Activated effector memory CD4-positive, alpha-beta T cell treated with anti-CD3 and anti-CD28 coated beads, Interleukin-2, amount 50 U/mL, for 16 hours (primary cell): ENCODE data around the gene TENT5A.
"Not testable (repeated sequence)": the region's sequence is repeated elsewhere in the genome, so short reads cannot be mapped to it uniquely, and the experiment has no call there.

Experiments used
- DNase-seq: peaks from one replicate; pipeline ENCODE4 v3.0.0-alpha.2; 2020

Gene TENT5A

DNA sequence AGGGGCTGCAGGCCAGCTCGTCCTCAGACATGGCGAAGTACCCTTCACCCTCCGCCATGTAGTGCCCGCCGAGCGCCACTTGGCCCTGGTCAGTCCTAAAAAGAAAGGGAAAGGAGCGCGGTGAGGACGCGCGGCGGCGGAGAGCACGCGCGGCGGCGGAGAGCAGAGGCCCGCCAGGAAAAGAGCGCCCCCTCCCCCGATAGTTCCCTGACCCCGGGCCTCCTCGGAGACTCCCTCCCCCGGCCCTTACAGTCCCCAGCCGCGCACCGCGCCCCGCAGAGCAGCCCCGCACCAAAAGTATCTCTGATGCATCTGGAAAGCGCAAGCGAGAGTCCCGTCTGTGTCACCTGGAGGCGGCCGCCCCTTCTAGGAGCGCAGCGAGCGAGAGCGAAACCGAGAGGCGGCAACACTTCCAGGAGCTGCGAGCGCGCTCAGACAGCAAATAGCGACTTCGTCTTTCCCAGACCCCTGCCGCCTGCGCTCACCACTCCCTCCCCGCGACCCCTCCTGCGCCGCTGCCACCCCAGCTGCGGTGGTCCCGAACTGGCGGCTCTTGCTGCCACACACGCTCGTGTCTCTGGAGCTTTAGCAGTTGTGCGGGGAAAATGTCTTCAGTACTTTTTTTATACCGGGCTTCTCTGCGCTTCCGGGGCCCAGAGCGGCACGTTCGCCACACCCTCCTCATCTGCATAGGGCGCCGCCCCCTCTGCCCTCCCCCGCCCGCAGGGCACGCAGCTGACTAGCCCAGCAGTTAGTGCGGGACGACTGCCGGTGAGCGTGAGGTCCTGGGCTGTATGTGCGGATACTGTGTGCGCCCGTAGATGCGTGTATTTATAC is at the start of gene TENT5A:
Gene TENT5A, minus strand, starts transcription at position 598 of the 837 bp plus-strand sequence. Its CDS starts 540 bp downstream, at position 58.
- DNase-seq = peak; percentile 93

DNA sequence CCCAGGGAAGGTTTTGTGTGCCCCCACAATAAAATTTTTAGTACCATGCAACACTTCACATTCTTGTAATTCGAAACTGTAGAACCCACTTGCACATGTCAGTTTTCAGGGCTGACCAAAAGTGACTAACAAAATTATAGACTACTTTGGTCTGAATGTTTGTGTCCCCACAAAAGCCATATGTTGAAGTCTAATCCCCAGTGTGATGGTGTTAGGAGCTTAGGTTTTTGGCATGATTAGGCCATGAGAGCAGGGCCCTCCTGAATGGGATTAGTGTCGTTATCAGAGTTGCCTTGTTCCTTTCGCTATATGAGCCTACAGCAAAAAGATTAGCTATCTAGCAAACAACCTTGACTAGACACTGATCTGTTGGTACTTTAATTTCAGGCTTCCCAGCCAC is 49.0 kb upstream of the TENT5A start:
- no peak for DNase-seq

DNA sequence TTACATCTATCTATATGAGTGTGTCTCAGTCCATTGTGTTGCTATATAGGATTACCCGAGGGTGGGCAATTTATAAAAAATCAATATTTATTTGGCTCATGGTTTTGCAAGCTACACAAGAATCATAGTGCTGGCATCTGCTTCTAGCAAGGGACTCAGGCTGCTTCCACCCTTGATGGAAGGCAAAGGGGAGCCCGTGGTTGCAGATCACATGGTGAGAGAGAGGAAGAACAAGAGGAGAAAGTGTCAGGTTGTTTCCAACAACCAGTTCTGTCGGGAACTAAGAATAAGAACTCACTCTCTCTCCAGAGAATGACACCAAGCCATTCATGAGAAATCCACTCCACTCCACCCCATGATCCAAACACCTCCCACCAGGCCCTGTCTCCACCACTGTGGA is 48.2 kb upstream of the TENT5A start:
- no peak for DNase-seq

DNA sequence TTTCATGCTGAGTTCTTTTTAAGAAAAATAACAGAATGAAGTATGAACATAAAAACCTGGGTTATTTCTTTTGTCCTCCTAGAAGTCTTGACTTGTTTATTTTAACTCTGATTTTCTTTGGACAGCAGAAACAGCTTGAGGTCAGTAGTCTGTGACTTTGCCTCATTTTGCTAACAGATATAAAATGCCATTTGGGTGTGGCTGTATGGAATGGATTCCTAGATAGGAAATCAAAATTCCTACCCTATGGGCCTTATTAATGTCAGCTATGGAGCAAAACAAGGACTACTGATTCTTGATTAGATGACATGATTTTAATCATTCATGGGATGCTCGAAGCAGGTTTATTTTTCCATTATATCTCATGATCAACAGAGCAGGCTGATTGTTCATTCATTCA is 46.8 kb upstream of the TENT5A start:
- DNase-seq = no peak

DNA sequence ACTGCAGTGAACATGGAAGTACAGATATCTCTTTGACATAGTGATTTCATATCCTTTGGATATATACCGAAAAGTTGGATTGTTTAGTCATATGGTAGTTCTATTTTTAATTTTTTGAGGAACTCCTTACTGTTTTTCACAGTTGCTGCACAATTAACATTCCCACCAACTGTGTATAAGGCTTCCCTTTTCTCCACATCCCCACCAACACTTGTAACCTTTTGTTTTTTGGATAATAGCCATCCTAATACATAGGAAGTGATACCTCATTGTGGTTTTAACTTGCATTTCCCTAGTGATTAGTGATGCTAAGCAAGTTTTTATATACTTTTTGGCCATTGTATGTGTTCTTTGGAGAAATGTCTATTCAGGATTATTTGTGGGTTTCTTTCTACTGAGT is 45.1 kb upstream of the TENT5A start:
- no peak for DNase-seq

DNA sequence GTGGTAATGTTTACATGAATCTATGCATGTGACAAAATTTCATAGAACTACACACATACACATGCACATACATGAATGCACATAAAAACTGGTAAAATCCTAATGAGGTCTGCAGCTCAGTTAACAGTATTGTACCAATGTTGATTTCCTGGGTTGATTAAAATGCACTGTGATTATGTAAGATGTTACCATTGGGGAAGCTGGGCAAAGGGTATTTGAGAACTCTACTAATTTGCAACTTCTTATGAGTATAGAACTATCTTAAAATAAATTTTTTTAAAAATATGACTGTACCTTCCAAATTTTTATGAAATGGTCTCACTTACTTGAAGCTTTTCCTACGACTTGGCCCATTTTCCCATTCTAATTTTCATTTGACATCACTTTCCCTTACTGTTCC is 43.4 kb upstream of the TENT5A start:
- no peak for DNase-seq

DNA sequence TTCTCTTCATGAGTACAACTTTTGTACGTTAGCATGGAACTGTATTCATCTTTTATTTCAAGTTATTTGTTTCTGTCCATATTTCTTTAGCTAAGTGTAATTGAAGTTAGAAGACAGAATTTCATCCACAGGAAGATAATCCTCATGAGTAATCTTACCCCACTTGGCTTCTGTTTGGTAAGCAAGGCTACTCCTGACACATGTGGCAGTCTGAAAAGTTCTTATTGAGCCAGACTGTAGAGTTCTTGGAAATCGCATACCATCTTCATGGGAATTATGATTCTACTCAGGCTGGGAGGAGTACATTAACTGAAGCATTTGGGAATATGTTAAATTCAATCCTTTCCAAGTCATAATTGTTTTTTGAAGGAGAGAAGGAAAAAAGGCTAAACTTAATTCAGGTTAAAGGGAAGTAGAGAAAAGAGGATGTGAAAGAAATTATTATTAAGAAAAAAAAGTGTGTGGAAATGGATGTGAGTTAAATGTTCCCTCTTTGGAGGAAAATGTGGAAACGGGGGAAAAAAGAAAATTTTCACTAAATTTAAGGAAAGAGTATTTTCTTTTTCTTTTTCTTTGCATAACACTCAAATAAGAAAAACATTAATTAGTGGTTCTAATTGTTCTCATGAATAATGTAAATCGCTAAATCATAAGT is 41.5 kb upstream of the TENT5A start:
- DNase-seq = no peak

DNA sequence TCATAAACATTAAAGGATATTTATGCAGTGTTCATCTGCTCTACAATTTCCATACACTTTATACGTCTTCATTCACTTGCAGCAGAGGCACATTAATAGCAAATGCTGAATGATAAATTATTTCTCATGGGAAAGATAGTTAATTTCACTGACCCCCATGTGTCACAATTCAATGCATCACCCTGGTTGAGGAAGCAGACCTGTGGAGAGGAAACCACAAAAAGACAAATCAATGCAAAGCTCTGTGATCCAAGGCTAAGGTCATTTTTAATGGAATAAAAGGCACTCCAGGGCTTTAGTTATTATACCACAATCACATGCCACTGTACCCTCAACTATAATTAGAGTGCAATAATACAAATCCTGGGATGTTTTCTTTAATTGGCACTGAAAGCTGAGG is 40.3 kb upstream of the TENT5A start:
- no peak for DNase-seq

DNA sequence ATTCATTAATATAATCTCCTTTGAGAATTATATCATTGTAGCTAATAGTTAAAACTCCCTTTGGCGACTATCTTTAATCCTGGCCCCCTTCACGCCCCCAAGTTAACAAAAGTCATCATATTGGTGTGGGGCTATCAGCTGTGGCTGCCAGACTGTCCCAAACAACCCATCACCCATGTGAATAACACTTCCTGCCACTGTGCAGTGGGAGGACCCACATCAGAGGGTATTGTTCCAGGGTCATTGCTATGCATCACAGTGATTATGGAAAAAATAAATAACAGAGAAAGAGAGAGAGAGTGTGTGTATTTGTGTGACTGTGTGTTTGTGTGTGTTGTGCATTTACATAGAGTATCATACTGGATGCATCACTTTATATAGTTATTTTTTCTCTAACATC is 39.3 kb upstream of the TENT5A start:
- DNase-seq = no peak

DNA sequence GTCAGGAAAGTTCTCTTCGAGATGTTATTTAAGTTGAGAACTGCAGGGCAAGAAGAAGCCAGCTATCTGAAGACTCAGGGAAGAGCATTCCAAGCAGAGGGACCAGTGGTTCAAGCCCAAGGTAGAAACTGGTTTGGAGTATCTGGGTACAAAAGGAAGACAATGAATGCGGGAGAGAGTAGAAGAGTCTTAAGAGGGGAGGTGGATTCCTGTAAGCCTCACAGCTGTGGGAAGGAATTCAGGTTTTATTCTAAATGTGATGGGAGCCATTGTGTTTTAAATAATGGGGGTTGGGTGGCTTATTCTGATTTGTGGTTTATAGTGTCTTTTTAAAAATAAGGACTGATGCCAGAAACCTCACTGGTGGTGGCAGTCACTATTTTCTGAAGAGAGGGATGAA is 37.6 kb upstream of the TENT5A start:
- DNase-seq = no peak

DNA sequence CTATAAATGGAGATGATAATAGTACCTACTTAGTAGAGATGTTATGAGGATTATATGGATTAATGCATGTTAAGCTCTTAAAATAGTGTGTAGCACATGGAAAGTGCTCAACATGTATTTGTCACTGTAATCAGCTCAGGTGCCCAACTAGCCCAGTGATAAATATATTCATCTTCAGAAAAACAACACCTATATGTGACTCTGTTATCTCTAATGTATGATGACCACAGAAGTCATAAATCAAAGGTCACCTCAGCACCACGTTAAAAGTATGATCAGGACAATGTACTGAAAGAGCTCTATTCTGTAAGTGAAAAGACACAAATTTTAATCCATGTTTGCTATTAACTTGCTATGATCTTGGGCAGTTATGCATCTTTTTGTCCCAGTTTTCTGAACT is 36.8 kb upstream of the TENT5A start:
- DNase-seq = no peak

DNA sequence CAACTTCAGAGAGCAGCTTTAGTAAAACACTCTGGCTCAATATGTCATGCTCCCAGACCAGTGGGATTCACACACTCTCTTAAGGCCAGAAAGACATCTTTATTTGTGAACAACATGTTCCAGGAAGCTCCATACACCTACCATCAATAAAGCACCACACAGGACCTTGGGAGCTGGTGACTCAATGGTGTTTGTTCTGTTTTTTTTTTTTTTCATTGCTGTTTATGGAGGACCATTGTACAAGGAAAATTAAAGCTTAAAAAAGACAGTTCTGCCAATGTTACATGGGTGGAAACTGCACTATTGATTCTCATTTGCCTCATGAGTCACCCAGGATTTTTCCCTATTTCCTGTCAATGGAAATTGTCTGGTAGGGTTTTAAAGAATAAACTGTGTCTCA is 36.3 kb upstream of the TENT5A start:
- no peak for DNase-seq

DNA sequence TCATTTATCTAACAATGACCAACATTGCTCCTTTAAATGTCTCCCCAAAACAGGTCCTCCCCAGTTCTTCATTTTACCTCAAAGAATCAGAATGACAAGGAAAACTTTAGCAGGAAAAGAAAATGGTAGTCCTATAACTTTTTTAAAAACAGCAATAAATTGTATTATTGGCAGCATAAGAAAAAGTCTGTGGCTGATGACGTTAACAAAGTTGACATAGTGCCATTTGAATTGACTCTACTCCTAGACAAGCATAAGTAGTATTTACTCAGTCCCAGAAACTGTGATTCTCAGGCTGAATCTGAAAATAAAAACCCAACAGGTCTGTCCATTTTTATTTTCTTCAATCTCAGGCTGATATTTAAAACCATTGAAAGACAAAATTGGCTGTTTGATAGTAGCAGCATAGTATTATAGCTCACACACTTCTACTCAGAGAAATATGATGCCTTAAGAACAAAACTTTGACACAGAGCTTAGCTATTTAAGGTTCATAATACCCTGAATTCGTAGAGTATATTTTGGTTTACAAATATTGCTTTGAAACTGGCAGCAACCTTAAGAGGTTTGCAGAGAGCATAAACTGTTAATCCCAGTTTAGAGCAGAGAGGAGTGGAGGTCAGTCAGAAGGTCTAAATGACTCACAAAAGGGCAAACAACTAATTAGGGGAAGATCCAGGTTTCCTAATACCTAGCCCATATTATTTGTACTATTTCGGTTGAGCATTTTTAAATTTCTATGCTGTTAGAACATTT is 35.0 kb upstream of the TENT5A start:
- DNase-seq = no peak

DNA sequence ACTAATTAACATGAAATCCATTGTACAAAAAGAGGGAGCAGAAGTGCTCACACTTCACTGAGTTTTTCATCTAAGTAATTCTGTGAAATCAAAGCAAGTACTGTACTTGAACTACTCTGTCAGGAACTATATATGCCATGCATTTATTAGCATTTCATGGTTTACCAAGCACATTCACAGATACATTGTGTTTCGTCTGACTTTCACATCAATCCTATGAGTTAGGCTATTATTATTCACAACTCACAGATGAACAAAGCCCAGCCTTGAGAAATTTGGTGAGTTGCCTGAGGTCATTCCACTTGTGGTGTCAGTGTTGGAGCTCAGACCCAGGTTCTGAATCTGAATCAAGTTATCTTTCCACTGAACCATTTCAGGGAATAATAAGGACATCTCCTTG is 33.7 kb upstream of the TENT5A start:
- DNase-seq = no peak

DNA sequence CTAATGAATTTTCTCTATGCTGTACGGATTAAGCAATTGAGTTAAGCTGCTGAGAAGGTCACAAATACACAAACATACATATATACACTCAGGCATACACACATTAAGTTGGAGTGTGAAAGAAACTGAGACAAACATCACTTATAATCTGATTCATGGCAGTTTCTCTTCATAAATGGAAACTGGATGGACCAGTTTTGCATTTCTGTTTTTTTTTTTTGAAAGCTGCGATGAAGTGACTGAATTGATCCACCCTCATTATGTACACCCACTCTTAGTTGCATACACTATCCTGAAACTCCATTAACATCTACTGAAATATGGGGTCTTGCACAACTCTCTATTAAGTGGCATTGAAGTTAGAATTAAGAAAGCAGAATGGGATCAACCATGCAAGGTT is 32.9 kb upstream of the TENT5A start:
- DNase-seq = no peak

DNA sequence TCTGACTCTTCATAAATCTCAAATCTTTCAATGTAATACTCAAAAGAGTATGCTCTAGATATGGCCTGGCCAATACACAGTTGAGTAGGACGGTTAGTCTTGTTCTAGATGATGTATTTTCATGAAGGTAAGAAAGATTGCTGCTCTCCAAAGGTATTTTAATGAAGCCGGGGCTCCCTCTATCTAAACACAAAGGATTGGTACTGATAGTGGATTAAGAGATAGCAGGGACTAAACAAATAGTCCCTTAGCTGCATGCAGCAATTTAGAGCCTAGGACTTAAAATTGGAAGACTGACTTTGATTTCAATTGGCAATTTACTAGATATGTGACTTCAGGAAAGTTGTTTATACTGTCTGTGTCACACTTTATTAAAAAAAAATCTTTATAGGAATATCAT is 31.4 kb upstream of the TENT5A start:
- DNase-seq = no peak

DNA sequence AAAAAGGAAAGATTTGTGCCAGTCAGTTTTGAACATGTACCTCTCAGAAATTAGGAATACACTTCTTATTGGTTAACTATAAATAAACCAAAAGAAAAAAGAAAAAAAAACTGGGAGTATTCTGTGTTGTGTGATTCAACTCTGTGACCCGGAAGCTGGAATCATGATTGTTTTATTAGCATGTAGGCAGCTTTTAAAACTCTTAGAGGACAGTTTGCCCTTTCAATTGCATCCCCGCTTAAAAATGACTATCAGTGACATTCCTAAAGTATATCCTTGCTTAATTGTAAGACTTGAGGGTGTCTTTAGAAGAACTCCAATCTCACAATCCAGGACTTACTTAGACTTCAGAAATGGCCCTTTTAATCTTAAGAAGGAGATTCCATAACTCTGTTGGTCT is 29.1 kb upstream of the TENT5A start:
- DNase-seq = no peak

DNA sequence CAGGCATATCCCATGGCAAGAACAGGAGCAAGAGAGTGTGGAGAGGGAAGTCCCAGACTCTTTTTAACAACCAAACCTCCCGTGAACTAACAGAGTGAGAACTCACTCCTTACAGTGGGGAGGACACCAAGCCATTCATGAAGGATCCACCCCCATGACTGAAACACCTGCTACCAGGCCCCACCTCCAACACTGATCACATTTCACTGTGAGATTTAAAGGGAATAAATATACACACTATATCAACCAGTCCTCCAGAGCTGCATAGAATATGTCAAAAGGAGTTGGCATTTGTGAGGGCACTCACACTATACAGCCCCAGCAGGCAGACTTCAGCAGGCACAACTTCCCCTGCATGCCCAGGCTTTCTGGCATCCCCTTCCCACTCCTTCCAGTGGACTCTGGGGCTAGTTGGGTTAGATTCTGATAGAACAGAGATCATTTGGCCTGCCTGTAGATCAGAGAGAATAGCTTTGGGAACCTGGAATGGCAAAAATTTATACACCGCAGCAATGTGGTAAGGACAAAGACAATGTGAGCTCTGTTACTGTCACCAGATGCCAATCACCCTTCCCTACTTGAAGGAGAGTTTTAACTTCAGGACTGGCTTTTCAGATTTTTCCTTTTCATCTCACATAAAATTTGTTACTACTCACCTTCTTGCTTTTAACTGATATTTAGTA is 25.2 kb upstream of the TENT5A start:
- DNase-seq = no peak

DNA sequence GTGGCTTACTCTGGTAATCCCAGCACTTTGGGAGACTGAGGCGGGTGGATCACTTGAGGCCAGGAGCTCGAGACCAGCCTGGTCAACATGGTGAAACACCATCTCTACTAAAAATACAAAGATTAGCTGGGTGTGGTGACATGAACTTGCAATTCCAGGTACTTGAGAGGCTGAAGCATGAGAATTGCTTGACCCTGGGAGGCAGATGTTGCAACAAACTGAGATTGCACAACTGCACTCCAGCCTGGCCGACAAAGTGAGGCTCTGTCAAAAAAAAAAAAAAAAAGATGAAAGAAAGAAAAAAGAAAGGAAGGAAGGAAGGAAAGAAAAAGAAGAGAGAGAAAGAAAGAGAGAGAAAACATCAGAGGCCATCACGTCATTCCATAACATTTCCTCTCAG is 23.7 kb upstream of the TENT5A start:
- DNase-seq = not testable (repeated sequence)

DNA sequence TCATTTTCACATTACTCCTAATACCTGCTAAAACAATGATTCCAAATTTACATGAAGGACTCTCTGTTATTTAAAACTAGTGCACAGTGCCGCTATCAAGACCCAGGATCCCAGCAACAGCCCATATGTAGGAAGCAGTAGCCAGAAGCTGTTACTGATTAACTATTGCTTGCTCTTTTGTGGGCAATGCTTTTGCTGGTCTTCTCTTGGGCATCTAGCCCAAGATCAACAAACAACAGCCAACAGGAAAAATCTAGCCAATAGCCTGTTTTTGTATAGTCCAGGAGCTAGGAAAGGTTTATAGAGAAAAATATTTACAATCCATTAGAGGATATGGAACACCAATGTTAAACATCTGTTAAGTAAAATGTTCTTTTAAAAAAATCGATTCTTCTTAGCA is 22.1 kb upstream of the TENT5A start:
- DNase-seq = no peak

DNA sequence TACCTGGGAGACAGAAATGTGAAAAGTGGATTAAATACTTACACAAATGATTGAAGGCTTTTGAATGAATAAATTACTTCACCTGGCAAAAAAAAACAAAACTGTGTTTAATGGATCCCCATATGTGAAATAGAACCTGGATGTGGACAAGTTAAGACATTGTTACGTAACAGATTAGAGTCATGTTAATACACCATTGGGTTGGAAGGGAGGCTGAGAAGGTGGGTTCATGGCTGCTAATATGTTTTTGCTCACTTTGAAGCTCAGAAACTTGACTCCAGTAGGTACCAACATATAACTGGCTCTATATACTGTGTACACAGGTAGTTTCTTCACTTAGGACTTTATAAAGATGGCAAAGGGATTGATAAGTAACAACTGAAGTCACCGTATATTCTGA is 21.4 kb upstream of the TENT5A start:
- DNase-seq = no peak

DNA sequence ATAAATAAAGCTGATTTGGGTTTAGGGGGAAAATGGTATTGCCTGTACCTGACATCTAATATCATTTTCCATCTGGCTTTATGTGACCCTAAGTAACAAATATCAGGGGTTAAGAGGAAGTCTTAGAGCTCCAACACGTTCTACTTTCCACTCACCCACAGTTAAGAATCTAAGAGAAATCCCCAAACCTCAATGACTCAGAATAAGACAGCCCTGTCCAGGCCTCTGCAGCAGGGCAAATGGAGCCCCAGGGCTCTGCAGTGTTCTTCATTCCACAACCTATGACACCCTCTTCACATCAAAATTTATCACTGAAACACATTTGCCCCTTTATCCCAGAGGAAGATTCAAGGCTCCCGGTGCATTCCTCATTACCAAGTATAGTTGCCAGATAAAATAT is 20.3 kb upstream of the TENT5A start:
- no peak for DNase-seq

DNA sequence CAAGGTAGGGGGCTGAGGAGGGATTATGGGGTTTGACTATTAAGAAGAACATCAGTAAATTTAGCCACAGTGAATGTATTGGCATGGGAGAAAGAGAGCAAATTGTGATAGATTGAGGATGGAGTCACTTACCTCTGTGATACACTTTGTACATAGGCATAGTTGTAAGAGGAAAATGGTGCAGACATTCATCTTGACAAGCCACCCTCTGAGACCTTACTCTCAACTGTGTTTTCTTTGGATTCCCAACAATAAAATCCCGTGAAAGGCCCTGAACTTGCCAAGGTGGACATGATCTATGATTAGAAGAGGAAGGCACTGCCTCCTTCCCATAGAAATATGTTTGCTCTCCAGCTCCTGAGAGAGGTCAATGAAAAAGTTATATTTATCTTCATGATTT is 18.6 kb upstream of the TENT5A start:
- no peak for DNase-seq
